Subcutaneous preadipocyte (primary cell): ENCODE data around the gene ERP27. TPM values are rescaled to one million over a fixed set of nuclear protein-coding genes. Genes with fewer than 3 reads are reported as not detected.

Experiments
- total RNA-seq: library from RNA; depleted of rRNA; stranded (reverse); fragments of >200 nt; gene quantifications from 2 replicates; pipeline ENCODE4 v1.2.3, GENCODE V29; 2012

The ERP27 gene
- not detected in 2 replicates for total RNA-seq

GRCh38 chr12:14938301-14938700 lies at the start of gene ERP27:
Gene ERP27 (minus strand): TSS chr12:14938537. CDS start chr12:14938508, 29 bp downstream.

GRCh38 chr12:14972816-14973215 lies 34.5 kb upstream of the ERP27 start, which contains the start of gene PDE6H:
Gene PDE6H (plus strand): TSS chr12:14973042. CDS start chr12:14978013, 4,971 bp downstream.

GRCh38 chr12:14961466-14962152 lies 23.3 kb upstream of the ERP27 start, which contains the start of gene ARHGDIB:
Gene ARHGDIB (minus strand): TSS chr12:14961601. CDS start chr12:14950712, 10,889 bp downstream.

GRCh38 chr12:14885718-14886221 lies 52.6 kb downstream of the ERP27 start, which contains the start of gene MGP:
Gene MGP (minus strand): TSS chr12:14885854. CDS start chr12:14885791, 63 bp downstream.

Other genes with a start within 250 kb of the ERP27 start
- gene GUCY2C, start 241.9 kb downstream of the ERP27 start, total RNA-seq = not detected in 2 replicates
- gene WBP11, start 135.1 kb downstream of the ERP27 start, total RNA-seq = 13.6 and 21.9 TPM in 2 replicates
- 1.2 and 2.2 TPM in 2 replicates for gene C12orf60, start 134.9 kb downstream of the ERP27 start, total RNA-seq
- gene SMCO3, start 124.4 kb downstream of the ERP27 start, total RNA-seq = not detected in 2 replicates
- not detected in 2 replicates for gene ART4, start 95.0 kb downstream of the ERP27 start, total RNA-seq
- 0.20 and 0.73 TPM in 2 replicates for gene MGP, start 52.7 kb downstream of the ERP27 start, total RNA-seq
- 2.9 and 3.9 TPM in 2 replicates for gene ARHGDIB, start 23.1 kb upstream of the ERP27 start, total RNA-seq
- gene PDE6H, start 34.5 kb upstream of the ERP27 start, total RNA-seq = not detected in 2 replicates